ENCODE measurements around the gene KCNJ18.
"Not testable (repeated sequence)": the region's sequence is repeated elsewhere in the genome, so short reads cannot be mapped to it uniquely, and the experiment has no call there.

DNA sequence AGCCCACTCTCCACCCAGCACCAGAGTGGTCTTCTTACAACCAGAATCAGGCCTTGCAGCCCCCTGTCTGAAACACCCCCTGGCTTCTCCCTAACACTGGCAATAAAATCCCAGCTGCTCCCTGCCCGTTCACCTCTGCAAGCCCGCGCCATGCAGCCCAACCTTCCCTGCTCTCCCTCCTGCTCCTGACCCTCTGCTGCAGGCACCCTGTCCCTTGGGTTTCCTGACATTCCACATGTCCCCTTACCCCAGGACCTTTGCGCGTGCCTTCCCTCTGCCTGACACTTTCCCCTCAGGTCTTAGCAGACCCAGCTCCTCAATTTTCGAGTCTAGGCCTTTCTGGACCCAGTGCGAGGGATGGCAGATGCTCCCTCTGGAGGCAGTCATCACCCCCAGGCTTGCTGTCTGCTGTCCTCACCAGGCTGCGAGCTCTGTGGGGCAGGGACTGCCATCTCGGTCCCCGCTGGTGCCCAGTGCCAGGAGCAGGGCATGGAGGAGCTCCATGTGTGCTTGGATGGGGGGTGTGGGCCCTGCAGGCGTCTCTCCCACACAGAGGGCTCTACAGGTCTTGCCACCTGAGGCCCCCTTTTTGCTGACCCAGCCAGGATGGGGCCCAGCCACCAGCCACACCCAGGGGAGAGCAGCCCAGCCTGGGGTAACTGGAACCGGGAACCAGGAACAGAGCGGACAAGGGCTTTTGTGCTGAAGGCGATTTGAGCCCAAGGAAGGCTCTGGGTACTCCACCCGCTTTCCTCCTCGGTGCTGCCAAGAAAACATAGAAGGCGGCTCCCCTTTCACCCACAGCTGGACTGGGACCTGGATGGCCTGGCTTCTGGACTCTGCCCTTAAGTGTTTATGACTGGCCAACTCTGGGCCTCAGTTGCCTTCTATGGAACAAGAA is 15.6 kb downstream of the KCNJ18 start:
- TF ChIP-seq, protein P1, sequence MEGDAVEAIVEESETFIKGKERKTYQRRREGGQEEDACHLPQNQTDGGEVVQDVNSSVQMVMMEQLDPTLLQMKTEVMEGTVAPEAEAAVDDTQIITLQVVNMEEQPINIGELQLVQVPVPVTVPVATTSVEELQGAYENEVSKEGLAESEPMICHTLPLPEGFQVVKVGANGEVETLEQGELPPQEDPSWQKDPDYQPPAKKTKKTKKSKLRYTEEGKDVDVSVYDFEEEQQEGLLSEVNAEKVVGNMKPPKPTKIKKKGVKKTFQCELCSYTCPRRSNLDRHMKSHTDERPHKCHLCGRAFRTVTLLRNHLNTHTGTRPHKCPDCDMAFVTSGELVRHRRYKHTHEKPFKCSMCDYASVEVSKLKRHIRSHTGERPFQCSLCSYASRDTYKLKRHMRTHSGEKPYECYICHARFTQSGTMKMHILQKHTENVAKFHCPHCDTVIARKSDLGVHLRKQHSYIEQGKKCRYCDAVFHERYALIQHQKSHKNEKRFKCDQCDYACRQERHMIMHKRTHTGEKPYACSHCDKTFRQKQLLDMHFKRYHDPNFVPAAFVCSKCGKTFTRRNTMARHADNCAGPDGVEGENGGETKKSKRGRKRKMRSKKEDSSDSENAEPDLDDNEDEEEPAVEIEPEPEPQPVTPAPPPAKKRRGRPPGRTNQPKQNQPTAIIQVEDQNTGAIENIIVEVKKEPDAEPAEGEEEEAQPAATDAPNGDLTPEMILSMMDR (optimal IDR thresholded peaks at IDR 0.05 in 1 of 3, IDR thresholded peaks at IDR 0.05 in 1 of 3, conservative IDR thresholded peaks at IDR 0.05 in 1 of 3; ENCODE audit: extremely low read depth in 1 of 3, insufficient read depth in 2 of 3, low read length in 3 of 3) = not testable (repeated sequence)
- TF ChIP-seq EZH2 (IDR thresholded peaks at IDR 0.05; ENCODE audit: low read length) = not testable (repeated sequence)

Measured in keratinocyte (primary cell).